Choroid plexus epithelial cell (primary cell): ENCODE measurements around the gene GFRA4.
A peak's percentile ranks its signal among the peaks of the same experiment; 100 is the strongest.

Experiments used
- DNase-seq: peaks from one replicate; pipeline ENCODE4 v3.0.0-alpha.2; 2010; ENCODE audit warnings: low read depth
- H3K4me3 ChIP-seq: 2 replicates; pipeline ENCODE4 v1.5.1; 2011; ENCODE audit warnings: low read depth, mild to moderate bottlenecking, control low read depth, low read length, moderate library complexity
- TF ChIP-seq, protein P1 (sequence below): conservative IDR thresholded peaks from 2 replicates; pipeline ENCODE4 v1.5.1; 2011; ENCODE audit warnings: low read depth, mild to moderate bottlenecking, control low read depth, inconsistent platforms, low read length, moderate library complexity

GFRA4 gene

DNA sequence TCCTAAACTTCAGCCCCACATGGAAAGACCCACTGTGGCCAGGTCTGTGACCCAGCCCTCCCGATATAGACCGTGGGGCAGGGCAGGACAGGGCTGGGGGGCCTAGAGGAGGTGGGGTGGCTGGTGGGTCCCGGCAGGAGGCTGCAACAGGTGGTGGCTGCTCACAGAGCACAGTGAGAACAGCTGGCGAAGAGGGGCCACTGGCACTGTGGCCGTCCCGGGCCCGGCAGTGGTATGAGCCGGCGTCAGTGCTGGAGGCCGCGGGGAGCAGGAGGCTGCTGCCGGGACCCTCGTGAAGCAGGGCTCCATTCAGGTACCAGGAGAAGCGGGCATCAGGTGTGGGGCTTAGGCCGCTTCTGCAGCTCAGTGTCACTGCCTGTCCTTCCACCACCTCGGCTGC is 35.8 kb upstream of the GFRA4 start:
- TF ChIP-seq, protein P1, sequence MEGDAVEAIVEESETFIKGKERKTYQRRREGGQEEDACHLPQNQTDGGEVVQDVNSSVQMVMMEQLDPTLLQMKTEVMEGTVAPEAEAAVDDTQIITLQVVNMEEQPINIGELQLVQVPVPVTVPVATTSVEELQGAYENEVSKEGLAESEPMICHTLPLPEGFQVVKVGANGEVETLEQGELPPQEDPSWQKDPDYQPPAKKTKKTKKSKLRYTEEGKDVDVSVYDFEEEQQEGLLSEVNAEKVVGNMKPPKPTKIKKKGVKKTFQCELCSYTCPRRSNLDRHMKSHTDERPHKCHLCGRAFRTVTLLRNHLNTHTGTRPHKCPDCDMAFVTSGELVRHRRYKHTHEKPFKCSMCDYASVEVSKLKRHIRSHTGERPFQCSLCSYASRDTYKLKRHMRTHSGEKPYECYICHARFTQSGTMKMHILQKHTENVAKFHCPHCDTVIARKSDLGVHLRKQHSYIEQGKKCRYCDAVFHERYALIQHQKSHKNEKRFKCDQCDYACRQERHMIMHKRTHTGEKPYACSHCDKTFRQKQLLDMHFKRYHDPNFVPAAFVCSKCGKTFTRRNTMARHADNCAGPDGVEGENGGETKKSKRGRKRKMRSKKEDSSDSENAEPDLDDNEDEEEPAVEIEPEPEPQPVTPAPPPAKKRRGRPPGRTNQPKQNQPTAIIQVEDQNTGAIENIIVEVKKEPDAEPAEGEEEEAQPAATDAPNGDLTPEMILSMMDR, result no peak
- DNase-seq, result no peak

DNA sequence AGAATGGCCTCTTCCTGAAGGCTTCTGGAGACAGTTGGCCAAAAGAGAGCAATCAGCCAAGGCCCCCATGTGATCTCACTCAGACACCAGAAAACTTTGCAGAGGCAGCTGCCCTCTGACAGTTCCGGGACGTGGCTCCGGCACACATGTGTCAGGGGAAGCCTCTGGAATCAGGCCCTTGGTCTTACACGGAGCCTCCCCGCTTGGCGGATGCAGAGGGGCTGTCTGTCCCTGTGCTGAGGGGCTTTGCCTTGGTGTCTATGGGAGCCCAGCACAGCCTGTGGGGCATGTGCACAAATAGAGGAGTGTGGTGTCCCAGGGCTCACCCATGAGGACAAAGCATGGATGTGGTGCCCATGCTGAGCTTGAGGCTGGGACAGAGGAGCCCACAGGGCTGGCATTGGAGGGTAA is 35.4 kb upstream of the GFRA4 start:
- no peak overlapping the region for H3K4me3 ChIP-seq
- no peak for DNase-seq
- TF ChIP-seq, protein P1, result no peak

More for the DNA sequence above, 35.8 kb upstream of the GFRA4 start:
- H3K4me3 ChIP-seq, result no peak overlapping the region

DNA sequence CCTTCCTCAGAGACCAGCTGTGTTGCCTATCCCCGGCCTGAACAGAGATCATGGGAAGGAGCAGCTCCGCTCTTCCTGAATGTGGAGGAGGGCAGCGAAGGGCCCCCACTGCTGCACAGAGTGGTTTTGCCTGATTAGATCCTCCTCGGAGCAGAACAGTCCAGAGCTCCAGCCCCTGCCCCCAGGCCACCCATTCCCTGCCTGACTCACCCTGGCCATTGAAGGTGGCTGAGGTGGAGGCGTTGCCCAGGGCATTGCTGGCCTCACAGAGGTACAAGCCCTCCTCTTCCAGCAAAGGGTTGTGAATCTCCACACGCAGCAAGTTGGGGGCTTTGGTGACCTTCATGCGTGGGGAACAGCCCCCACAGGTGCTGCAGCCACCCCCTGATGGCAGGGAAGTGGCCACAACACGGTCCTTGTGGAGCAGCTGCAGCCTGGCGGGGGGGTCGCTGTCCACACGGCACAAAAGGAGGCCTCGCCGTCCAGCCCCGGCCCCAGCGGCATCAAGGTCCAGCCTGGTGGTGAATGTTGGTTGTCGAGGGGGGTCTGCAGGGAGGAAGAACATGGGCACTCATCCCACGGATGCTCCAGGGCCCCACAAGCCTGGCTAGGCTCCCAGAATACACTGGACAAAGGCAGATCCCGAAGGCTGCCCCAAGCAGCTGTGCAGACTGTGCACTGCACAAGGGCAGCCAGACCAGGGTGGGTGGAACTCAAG is 34.5 kb upstream of the GFRA4 start:
- TF ChIP-seq, protein P1, result no peak
- no peak for DNase-seq
- no peak overlapping the region for H3K4me3 ChIP-seq

DNA sequence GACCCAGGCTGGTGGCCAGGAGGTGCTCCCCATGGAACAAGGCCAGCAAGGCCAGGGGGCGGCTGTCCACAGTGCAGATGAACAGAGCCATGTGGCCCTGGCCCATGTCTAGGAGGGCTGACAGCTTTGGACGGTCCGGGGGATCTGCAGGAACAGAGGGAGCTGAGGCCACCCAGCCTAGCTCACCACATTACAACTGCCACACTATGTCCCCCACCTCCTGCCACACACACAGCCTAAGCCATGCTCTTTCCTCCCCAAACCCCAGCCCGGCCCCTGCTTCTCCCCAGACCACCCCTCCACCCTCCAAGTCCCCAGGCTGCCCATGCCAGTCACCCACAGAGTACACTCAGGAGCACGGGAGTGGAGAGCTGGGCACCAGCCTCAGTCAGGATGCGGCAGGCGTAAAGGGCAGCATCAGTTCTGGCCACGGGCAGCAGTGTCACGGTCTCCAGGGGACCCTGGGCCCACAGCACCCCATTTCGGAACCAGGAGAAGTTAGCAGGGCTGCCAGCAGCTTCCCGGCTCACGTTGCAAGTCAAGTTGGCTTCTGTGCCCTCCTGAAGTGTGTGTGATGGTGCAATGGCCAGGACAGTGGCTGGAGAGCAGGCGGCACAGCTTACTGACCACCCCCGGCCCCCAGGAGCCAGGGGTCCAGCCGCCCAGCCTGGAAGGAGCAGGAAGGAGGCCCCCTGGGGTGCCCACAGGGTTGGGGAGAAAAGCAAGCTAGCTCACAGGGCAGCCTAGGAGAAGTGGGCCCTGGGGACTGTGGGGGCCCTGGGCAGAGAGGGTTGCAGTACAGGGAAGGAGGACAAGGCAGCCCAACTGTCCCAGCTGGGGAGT is 33.8 kb upstream of the GFRA4 start:
- DNase-seq, result no peak
- TF ChIP-seq, protein P1, result no peak
- H3K4me3 ChIP-seq, result no peak overlapping the region

DNA sequence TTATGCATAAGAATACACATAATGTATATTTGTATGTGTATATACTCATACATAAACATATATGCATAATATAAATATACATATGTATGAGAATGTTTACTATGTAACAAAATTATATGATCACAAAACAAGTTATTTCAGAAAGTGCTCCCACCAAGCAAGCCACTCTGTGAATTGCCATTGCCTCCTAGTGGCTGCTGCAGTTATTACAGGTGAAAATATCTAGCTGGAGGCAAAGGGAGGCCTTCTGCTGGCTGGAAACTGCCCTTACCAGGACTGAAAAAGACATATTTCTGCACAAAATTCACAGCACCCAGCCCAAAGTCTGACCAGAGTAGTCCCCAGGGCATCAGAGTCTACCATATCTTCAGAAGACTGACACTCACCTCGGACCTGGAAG is 33.0 kb upstream of the GFRA4 start:
- TF ChIP-seq, protein P1, result peak; percentile 65
- no peak overlapping the region for H3K4me3 ChIP-seq
- DNase-seq, result no peak

DNA sequence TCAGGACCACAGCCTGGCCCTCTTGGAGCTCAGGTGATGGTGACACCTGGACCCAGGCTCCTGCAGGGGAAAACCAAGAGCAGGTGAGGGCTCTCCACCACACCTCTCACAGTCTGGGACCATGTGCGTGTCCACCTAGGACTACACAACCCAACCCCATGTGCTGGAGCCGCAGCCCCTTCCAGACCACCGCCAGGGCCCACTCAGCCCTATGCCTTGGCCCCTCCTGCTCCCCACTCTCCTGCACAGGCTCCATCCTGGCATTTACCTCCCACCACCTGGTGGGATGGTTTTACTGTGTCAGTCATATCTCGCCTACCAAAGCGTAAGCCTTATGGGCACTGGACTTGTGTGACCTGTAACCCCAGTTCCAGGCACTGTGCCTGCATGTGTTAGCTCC is 31.7 kb upstream of the GFRA4 start:
- DNase-seq, result no peak
- TF ChIP-seq, protein P1, result no peak
- no peak overlapping the region for H3K4me3 ChIP-seq
